HG02588 (cell line): Measurements from ENCODE around the gene AKAP6.

ENCODE experiments used
- ATAC-seq: cut with Tn5 transposase; IDR thresholded peaks from one replicate; pipeline ENCODE4 v1.9.1; 2021; ENCODE audit warnings: mild to moderate bottlenecking, moderate library complexity; ENCODE audit not compliant: unreplicated experiment

Gene AKAP6

DNA sequence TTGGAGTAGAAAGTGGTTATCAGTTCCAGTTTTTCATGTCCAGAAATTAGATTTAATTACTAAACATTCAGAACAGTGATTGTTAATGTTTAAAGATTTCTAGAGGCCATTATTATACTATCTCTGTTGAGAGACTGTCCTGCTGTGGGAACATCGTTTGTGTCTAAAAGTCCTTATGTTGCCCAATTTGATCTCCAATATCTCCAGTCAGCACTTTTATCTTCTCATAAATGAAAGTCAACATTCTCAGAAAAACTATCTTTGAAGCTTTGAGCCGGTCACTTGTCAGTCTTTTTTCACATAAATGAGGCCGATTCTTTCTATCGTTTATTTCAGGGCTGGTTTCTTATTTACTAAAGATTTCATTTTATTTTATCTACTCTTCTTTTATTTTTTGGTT lies 518.8 kb downstream of the AKAP6 start:
- ATAC-seq = no peak

DNA sequence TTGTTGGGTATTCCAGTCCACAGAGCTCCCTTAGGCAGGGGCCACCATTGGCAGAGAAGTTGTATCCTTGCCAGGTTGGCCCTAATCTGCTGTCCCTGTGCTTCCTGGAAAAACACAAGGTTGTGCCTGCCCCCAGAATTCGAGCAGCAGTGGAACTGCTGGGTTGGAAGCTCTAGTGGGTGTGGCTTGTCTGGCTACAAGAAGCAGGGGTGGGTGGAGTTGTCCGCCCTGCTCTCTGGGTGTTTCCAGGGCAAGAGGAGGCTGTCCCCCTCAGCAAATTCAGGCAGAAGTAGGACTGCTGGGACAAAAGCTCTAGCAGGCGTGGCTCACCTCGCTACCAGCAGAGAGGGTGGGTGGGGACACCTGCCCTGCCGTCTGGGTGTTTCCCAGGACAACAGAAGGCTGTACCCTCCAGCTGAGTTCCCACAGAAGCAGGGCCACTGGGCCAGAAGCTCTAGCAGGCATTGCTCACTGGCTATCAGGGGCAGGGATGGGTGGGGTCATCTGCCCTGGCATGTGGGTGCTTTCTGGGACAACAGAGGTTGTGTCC lies 536.8 kb downstream of the AKAP6 start:
- no peak for ATAC-seq

DNA sequence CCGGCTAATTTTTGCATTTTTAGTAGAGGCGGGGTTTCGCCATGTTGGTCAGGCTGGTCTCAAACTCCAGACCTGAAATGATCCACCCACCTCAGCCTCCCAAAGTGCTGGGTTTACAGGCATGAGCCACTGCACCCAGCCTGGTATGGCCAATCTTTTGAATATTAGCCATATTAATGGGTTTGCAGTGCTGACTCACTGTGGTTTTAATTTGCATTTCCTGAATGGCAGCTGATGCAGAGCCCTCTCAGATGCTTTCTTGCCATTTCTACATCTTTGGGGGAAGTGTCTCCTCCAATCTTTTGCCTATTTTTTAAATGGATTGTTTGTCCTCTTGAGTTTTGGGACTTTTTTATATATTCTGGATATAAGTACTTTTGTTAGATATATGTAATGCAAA lies 554.1 kb downstream of the AKAP6 start:
- ATAC-seq = no peak
